ENCODE data around the gene RYK.

Gene RYK

GRCh38 chr3:134149286-134149685 lies 101.4 kb downstream of the RYK start:
- DNase-seq (ENCODE audit: low read depth in 2 of 2): no peak

DNA sequence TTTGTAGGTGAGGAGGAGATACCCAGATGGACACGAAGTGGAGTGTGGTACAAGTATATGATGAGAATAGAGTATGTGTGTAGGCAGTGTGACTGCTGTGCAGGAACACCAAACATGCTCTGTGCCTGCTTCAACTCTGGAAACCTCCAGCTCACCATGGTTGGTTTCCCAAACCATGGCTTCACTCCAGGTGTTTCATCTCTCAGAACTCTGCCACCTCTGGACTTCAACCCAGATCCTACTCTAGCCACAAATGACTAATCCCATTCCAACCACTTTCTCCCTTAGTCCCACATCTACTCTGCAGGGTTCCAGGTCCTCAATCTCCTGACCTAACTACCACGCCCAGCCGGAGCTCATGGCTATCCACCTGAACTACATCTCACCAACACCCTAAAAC lies 102.1 kb downstream of the RYK start:
- DNase-seq (ENCODE audit: low read depth in 2 of 2): no peak

- no peak for DNase-seq (ENCODE audit: low read depth in 2 of 2)
Observed at GRCh38 chr3:134147411-134147810, 103.2 kb downstream of the RYK start.

DNA sequence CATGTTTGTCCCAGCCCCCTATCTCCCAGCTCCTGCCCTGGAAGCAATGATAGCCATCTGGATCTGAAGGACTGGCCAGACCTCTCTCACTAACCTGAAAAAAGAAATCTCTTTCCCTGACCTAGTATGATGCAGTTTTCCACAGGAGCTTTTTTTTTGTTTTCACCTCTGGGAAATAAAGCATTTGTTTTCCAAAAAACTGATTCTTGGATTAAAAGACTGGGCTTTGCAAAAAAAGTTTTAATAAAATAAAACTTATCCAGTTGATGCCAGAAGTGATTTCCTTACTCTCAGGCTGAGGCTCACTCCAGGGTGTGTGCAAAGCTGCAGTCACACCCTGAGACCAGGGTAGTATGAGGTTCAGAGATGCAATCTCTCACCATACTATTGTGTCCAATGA lies 104.0 kb downstream of the RYK start:
- no peak for DNase-seq (ENCODE audit: low read depth in 2 of 2)

- DNase-seq (ENCODE audit: low read depth in 2 of 2): no peak
Observed at GRCh38 chr3:134145183-134145582, 105.5 kb downstream of the RYK start.

GRCh38 chr3:134144694-134145093 lies 106.0 kb downstream of the RYK start:
- no peak for DNase-seq (ENCODE audit: low read depth in 2 of 2)

GRCh38 chr3:134143828-134144401 lies 106.7 kb downstream of the RYK start:
- no peak for DNase-seq (ENCODE audit: low read depth in 2 of 2)

GRCh38 chr3:134136604-134137003 lies 114.1 kb downstream of the RYK start:
- no peak for DNase-seq (ENCODE audit: low read depth in 2 of 2)

GRCh38 chr3:134134698-134135415 lies 115.8 kb downstream of the RYK start:
- DNase-seq (ENCODE audit: low read depth in 2 of 2): no peak

DNA sequence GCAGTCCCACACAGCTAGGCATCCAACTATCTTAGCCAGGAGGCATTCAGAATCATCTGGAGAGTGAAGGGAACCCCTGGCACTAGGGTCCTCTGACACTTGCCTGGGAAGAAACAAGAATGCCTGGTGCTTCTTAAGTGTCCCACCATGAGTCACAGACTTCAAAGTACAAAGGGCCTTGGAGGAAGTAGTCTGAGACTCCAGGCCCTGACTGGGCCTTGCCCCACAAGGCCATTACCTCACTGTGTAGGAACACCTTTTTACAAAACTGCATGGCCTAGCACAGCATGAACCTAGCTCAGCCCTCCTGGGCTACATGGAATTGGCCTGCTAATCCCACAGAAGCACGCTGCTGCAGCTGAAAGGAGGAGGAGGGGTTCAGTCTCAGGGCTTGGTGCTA lies 116.4 kb downstream of the RYK start:
- no peak for DNase-seq (ENCODE audit: low read depth in 2 of 2)

DNA sequence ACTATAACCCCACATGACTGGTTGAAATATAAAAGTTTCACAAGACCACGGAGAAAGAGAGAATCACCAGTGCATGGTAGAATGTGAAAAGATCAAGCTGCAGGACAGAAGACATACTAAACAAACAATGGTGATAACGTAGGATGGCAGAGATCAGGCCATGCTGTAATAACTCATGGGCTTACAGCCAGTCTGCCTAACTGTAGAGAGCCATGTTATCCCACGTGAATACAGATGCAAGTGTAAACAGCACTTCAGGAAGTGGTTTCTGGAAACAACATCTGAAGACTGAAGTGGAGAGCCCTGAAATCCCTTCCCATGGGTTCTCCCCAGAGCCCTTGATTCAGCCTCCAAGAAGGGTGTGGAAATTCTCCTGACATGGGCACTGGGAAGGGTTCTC lies 117.7 kb downstream of the RYK start:
- DNase-seq (ENCODE audit: low read depth in 2 of 2): no peak

DNA sequence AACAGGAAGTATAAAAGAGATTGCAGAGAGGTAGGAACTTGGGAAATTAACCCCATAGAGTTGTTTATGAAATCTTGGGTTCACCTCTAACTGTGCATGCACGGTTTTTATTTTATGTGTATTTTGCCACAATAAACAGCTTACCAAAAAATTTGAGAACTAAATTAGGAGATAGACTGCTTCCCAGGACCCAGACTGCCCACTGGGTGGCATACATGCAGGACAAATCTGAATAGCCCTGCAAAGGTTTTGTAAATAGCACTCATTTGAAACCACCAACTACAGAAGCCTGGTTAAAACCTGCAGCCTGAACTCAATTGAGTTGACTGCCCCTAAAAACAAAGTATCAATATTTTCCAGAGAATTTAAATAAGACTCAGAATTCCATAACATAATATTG lies 124.5 kb downstream of the RYK start:
- no peak for DNase-seq (ENCODE audit: low read depth in 2 of 2)

- no peak for DNase-seq (ENCODE audit: low read depth in 2 of 2)
Observed at GRCh38 chr3:134114726-134115125, 135.9 kb downstream of the RYK start.

DNA sequence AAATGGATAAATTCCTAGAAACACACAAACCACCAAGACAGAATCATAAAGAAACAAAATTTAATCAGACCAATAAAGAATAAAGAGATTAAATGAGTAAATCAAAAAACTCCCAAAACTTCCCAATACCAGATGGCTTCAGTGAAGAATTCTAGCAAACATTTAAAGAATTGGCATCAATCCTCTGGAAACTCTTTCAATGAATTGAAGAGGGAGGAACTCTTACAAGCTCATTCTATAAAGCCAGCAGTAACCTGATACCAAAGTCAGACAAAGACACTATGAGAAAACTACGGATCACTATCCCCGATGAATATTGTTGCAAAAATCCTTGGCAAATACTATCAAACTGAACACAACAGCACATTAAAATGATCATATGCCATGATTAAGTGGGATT lies 139.0 kb downstream of the RYK start:
- DNase-seq (ENCODE audit: low read depth in 2 of 2): no peak

DNA sequence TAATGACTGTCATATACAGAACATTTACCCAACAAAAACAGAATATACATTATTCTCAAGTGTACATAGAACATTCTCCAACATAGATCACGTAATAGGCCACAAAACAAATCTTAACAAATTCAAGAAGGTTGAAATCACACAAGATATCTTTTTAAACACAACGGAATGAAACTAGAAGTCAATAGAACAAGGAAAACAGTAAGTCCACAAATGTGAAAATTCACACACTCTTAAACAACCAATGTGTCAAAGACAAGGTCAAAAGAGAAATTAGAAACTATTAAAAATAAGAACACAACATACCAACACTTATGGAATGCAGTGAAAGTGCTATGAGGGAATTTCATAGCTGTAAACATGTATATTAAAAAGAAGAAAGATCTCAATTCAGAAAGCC lies 139.7 kb downstream of the RYK start:
- DNase-seq (ENCODE audit: low read depth in 2 of 2): no peak

All from stimulated activated CD4-positive, alpha-beta T cell treated with anti-CD3 and anti-CD28 coated beads, Interleukin-12 subunit alpha, Interleukin-12 subunit beta, amount 100 ng/mL, for 24 hours (primary cell).